Smooth muscle cell (in vitro differentiated cells): ENCODE results near the gene PFDN4. TPM values are rescaled to one million over a fixed set of nuclear protein-coding genes. Genes with fewer than 3 reads are reported as not detected.

Experiments
- DNase-seq: peaks from one replicate; lab custom pipeline; 2025; ENCODE audit not compliant: unreplicated experiment; lab: John Stamatoyannopoulos, UW
- H2AFZ ChIP-seq: fragments of 200-600 bp; sonication (generic); 2 replicates; pipeline ENCODE4 v1.6.0; 2016; ENCODE audit warnings: antibody characterized with exemption, low read depth, mild to moderate bottlenecking
- H3F3A ChIP-seq: fragments of 200-600 bp; sonication (generic); 2 replicates; pipeline ENCODE4 v1.6.0; 2017; ENCODE audit warnings: antibody characterized with exemption, low read depth
- H3K27ac ChIP-seq: fragments of 200-600 bp; sonication (generic); 2 replicates; pipeline ENCODE4 v1.5.1; 2016; ENCODE audit warnings: low read depth, mild to moderate bottlenecking
- H3K27me3 ChIP-seq: fragments of 200-600 bp; sonication (generic); 2 replicates; pipeline ENCODE4 v1.6.1; 2016; ENCODE audit warnings: low read depth, mild to moderate bottlenecking
- H3K36me3 ChIP-seq: fragments of 200-600 bp; sonication (generic); 2 replicates; pipeline ENCODE4 v1.5.1; 2016; ENCODE audit warnings: low read depth
- H3K4me1 ChIP-seq: fragments of 200-600 bp; sonication (generic); 2 replicates; pipeline ENCODE4 v1.5.1; 2016; ENCODE audit warnings: low read depth
- H3K4me2 ChIP-seq: fragments of 200-600 bp; sonication (generic); 2 replicates; pipeline ENCODE4 v1.6.0; 2016; ENCODE audit warnings: mild to moderate bottlenecking
- H3K4me3 ChIP-seq: fragments of 200-600 bp; sonication (generic); 2 replicates; pipeline ENCODE4 v1.5.1; 2016; ENCODE audit warnings: mild to moderate bottlenecking
- H3K79me2 ChIP-seq: fragments of 200-600 bp; sonication (generic); 2 replicates; pipeline ENCODE4 v1.6.0; 2016; ENCODE audit warnings: low read depth, mild to moderate bottlenecking
- H3K9ac ChIP-seq: fragments of 200-600 bp; sonication (generic); 2 replicates; pipeline ENCODE4 v1.6.0; 2016; ENCODE audit warnings: low read depth
- H3K9me3 ChIP-seq: fragments of 200-600 bp; sonication (generic); replicated peaks from 2 replicates; pipeline ENCODE4 v1.5.1; 2016; ENCODE audit warnings: low read depth
- H4K20me1 ChIP-seq: fragments of 200-600 bp; sonication (generic); 2 replicates; pipeline ENCODE4 v1.6.0; 2016; ENCODE audit warnings: low read depth
- WGBS: methylation state at CpG from one replicate; pipeline ENCODE4 v1.1.7; 2016; ENCODE audit warnings: low lambda C conversion rate; 5-methylcytosine and 5-hydroxymethylcytosine counted together
- polyA plus RNA-seq: library from polyadenylated mRNA; unstranded; fragments of >200 nt; fragmentation: Nextera tagmentation; extraction: Ambion mirVana; gene quantifications from 2 replicates; pipeline ENCODE4 v1.2.1, GENCODE V29; 2016
- total RNA-seq: library from RNA; depleted of rRNA; stranded (reverse); fragments of >200 nt; gene quantifications from 2 replicates; pipeline ENCODE4 v1.2.3, GENCODE V29; 2014
- TF ChIP-seq, protein P1 (sequence below): fragments of 200-600 bp; sonication (generic); IDR thresholded peaks from 2 replicates; pipeline ENCODE4 v1.5.1; 2017; ENCODE audit warnings: borderline replicate concordance, mild to moderate bottlenecking, antibody characterized with exemption; ENCODE audit not compliant: insufficient read depth, poor library complexity, severe bottlenecking

PFDN4 gene
- total and polyA plus RNA-seq, 2 experiments from 2014 or later, result 47.6 to 240 TPM

DNA sequence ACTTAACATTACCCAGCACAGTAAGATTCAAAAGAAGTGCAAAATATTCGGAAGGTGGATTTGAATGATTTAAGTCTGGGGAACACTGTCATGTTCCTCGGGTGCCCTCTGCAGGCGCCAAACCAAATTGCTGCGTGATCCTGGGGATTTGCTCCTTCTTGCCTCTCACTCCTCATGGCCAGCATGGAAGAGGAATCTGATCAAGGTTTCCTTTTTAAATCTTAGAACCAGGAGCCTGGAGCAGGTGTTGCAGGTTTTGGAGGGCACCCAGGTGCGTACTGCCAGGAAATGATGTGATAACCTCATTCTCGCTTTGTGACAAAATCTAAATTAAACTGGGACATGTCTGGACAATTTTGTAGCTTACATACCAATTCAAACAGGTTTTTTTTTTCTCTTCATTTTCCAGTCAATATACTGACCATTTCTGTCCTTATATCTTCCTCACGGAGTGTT, 8.1 kb upstream of the PFDN4 start:
- DNase-seq, result peak; percentile 39
- H2AFZ ChIP-seq, result peak overlapping the region; percentile 41
- H4K20me1 ChIP-seq, result no peaks in the 10 kb centered on the region
- H3K4me3 ChIP-seq, result no peak overlapping the region
- H3K27ac ChIP-seq, result no peak overlapping the region
- H3K4me1 ChIP-seq, result no peaks in the 10 kb centered on the region
- WGBS, result 19% methylated on average over 7 of the region's 7 CpGs
- no peaks in the 10 kb centered on the region for H3K27me3 ChIP-seq
- H3K9ac ChIP-seq, result no peak overlapping the region
- no peak overlapping the region for H3K4me2 ChIP-seq
- TF ChIP-seq, protein P1, sequence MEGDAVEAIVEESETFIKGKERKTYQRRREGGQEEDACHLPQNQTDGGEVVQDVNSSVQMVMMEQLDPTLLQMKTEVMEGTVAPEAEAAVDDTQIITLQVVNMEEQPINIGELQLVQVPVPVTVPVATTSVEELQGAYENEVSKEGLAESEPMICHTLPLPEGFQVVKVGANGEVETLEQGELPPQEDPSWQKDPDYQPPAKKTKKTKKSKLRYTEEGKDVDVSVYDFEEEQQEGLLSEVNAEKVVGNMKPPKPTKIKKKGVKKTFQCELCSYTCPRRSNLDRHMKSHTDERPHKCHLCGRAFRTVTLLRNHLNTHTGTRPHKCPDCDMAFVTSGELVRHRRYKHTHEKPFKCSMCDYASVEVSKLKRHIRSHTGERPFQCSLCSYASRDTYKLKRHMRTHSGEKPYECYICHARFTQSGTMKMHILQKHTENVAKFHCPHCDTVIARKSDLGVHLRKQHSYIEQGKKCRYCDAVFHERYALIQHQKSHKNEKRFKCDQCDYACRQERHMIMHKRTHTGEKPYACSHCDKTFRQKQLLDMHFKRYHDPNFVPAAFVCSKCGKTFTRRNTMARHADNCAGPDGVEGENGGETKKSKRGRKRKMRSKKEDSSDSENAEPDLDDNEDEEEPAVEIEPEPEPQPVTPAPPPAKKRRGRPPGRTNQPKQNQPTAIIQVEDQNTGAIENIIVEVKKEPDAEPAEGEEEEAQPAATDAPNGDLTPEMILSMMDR, result peak; percentile 94
- H3K9me3 ChIP-seq, result no peaks in the 10 kb centered on the region
- H3F3A ChIP-seq, result peaks cover 7% of the 10 kb centered on the region
- H3K36me3 ChIP-seq, result no peaks in the 10 kb centered on the region
- H3K79me2 ChIP-seq, result no peaks in the 10 kb centered on the region

DNA sequence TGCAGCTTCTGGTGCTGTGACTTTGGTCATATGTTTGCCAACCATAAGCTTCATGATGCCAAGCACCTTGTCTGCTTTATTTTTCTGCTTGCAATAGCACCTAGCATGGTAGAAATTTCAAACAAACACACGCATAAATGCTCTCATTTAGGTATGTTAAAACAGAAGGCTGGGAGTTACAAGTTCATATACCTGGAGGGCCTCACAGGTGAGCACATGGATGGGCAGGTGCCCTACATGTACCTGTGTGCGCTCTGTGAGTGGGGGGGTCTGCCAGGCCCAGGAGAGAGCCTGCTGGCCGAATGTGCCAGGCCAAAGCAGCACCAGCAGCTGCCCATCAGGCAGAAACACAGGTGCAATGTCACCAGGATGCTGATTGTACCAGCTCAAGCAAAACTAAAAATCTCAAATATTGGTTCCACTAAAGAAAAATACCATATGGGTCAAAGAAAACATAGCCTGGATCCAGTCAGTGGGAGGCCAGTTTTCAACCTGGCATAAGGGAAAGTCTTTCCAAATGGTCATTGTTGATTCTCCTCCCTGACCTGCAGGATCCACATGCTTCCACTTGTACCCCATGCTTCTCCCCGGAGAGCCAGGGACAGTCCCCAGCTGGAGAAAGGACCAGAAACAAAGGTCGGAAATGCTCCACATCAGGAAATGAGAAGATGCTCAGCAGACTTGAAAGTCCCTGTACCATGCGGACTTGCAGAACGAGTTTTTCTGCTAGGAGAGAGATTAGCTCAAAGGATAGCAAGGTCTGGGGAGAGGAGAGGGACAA, 7.2 kb upstream of the PFDN4 start:
- Histone ChIP-seq H3K27ac (no peak overlapping the region), H3K36me3 (no peaks in the 10 kb centered on the region), H3K9ac (no peak overlapping the region), H3K4me1 (no peaks in the 10 kb centered on the region), H3K79me2 (no peaks in the 10 kb centered on the region), H3K4me3 (no peak overlapping the region), H3F3A (no peaks in the 10 kb centered on the region), H2AFZ (no peak overlapping the region), H4K20me1 (no peaks in the 10 kb centered on the region), H3K9me3 (no peaks in the 10 kb centered on the region), H3K4me2 (no peak overlapping the region), H3K27me3 (no peaks in the 10 kb centered on the region)
- TF ChIP-seq, protein P1, result no peak
- DNase-seq, result no peak
- WGBS, result 75% methylated on average over 7 of the region's 7 CpGs

DNA sequence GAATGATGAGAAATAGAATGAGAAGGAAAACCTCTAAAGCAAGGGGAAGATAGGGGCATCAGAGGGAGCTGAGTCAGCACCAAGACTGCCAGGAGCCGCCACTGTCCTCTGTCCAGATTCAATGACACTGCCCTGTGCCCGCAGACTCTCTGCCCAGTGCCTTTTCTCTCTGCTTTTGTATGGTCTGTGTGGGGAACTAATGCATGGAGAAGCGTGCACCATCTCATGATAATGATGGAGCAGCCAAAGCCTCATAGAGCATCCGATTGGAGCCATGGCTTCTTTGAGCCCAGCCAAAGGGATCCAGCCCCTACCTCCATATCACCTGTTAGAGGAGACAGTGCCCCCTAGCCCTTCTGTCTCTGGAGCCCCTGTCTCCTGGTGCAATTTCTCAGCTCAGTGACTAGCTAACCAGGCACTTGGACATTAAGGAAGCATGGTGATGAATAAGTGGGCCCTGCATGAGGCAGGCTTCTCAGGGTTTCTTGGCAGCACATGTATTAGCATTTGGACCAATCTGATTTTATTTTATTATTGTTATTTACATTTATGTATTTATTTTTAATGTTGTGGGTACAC, 6.5 kb upstream of the PFDN4 start:
- no peaks in the 10 kb centered on the region for H3K27me3 ChIP-seq
- H3K4me1 ChIP-seq, result no peaks in the 10 kb centered on the region
- TF ChIP-seq, protein P1, result no peak
- no peak overlapping the region for H3K27ac ChIP-seq
- H3K4me3 ChIP-seq, result no peak overlapping the region
- no peak overlapping the region for H3K4me2 ChIP-seq
- no peaks in the 10 kb centered on the region for H3F3A ChIP-seq
- H2AFZ ChIP-seq, result no peak overlapping the region
- no peaks in the 10 kb centered on the region for H3K9me3 ChIP-seq
- no peaks in the 10 kb centered on the region for H3K79me2 ChIP-seq
- H4K20me1 ChIP-seq, result no peaks in the 10 kb centered on the region
- DNase-seq, result no peak
- no peaks in the 10 kb centered on the region for H3K36me3 ChIP-seq
- WGBS, result 83% methylated on average over 4 of the region's 4 CpGs
- H3K9ac ChIP-seq, result no peak overlapping the region
